Cardiac septum (tissue), 1 donor: ENCODE measurements around the gene GPR161. TPM values are rescaled to one million over a fixed set of nuclear protein-coding genes. Genes with fewer than 3 reads are reported as not detected.
A peak's percentile ranks its signal among the peaks of the same experiment; 100 is the strongest.

ENCODE experiments used
- DNase-seq: peaks from one replicate; pipeline ENCODE4 v3.0.0-alpha.2; 2020; ENCODE audit warnings: low spot score
- intact Hi-C: fragments of 100-400 bp; cut with DNase I; formaldehyde crosslinking; loops from one replicate; pipeline ENCODE4 v1.14.0; 2022
- total RNA-seq: library from RNA; stranded (reverse); fragmentation: NEBNext Ultra II Directional; extraction: Animal tissue kit (Norgen Biotek cat#: 25700); gene quantifications from one replicate; pipeline ENCODE4 v1.2.1, GENCODE V29; 2021
- donor health status: DM: no; HTN: no; CAD: no.

Gene GPR161
- total RNA-seq, 1 donor from 2014 or later, result 3.0 TPM

DNA sequence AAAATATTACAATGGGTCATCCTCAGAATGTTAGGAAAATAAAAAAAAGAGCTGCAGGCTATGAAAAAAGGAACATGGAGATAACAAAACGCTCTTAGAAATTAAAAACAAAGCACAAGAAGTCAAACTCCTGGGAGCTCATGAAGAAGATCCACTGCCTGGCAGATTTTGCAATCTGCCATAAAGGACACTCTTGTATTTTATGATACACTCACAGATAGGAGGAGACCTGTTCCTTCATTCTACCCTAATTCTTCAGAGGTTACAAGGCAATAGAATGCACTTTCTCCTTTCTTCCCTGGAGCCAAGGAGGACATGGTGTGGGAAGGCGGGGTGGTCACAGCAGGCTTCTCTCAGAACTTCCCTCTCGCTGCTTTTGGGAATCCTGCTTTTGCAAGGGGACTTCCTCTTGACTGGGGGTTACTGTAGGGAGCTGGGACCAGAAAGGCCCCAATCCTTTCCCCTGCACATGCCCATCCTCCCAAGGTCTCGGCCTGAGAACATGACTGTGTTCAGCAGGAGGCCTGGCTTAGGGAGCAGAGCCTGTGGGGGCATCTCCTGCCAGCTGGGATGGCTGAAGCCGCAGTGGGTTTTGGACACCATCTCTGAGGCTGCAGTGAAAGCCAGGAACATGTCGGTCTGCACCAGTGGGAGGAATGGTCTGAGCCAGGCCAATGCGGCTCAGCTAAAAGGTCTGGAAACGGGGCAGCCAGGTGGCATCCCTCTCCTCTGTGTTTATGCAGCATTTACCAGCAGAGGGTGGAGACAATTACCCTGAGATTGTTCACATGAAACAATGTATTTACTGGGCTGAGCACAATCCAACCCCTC, 44.8 kb downstream of the GPR161 start:
- no peak for DNase-seq
- intact Hi-C loops, result no loop called here

DNA sequence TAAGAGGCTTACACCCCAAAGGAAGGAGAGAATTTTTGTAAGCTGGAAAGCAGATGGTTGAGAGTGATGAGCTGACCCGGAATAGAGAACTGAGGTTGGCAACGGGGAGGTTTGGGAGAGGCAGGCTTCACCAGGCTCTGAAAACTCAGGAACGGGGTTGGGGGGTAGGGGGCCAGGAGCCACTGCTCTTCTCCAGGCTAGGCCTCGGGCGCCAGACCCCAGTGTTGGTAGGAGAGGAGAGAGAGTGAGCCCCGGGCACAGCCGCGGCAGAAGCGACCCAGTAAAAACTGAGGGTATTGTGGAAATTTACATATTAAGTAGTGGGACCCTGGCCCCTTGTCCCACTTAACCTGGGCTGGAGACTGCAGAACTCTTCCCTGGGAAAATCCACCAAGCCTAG, 45.7 kb downstream of the GPR161 start:
- DNase-seq, result no peak
- intact Hi-C loops, result no loop called here

DNA sequence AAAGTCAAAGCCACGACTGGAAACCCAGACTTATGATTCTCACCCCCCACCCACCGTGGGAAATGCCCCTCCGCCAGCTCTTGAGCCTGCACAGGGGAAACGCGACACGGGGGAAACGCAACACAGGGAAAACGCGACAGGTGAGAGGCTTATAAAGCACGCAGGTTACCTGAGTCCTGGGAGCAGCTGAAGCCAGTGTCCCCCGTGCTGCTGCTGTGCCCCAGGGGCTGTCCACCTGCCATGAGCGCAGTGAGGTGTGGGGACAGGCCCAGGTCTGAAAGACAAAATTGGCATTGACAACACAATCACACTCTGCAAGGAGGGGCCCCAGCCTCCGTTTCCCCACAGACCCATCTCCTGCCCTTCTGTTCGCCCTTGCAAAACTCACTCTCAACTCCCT, 46.3 kb downstream of the GPR161 start:
- intact Hi-C loops, result no loop called here
- DNase-seq, result no peak

DNA sequence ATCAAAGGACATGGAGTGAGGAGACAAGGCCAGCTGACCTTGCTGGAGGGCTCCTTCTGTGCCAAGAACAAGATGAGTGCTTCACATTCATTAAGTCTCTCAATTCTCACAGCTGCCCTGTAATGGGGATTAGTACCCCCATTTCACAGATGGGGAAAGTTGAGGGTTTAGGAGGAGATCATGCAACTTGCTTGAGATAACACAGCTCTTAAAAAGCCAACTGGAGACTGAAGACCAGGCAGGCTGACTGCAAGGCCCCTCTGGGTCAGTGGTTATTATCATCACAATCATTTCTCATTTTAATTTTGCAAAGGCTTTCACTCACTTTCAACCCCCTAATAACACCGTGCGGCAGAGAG, 46.8 kb downstream of the GPR161 start:
- intact Hi-C loops, result loop anchor here (10.0 kb wide), 1 partner anchor 285 kb away; no protein-coding TSS in a partner anchor
- no peak for DNase-seq

DNA sequence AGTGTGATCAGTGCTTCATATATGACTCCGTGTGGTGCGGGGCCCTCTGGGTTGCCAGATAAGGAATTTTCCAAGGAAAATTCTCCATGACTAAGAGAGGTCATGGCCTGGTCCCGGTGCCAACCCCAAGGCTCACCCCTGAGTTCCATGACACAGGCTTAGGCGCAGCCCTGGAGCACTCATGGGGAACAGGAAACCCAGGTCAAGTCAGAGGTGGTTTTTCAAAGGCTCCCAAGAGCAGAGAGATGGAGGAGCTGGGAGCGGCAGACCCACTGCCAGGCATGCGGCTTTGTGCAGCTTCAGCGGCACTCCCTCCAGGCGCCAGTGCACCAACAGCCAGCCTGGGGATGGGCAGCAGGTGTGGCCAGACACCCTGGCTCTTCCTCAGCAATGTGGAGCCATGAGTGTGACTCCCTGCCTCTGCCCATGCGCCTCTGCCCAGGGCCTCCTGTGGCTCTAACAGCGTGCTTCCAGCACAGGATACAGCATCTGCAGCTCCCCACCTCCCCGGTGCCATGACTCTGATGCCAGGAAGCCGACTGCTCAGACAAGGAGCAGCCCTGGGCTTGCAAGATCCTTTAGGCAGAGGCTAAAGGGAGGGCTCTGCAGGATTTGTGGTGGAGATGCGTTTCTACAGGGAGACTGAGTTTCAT, 47.3 kb downstream of the GPR161 start:
- intact Hi-C loops, result loop anchor here (10.0 kb wide), 1 partner anchor 285 kb away; no protein-coding TSS in a partner anchor

DNA sequence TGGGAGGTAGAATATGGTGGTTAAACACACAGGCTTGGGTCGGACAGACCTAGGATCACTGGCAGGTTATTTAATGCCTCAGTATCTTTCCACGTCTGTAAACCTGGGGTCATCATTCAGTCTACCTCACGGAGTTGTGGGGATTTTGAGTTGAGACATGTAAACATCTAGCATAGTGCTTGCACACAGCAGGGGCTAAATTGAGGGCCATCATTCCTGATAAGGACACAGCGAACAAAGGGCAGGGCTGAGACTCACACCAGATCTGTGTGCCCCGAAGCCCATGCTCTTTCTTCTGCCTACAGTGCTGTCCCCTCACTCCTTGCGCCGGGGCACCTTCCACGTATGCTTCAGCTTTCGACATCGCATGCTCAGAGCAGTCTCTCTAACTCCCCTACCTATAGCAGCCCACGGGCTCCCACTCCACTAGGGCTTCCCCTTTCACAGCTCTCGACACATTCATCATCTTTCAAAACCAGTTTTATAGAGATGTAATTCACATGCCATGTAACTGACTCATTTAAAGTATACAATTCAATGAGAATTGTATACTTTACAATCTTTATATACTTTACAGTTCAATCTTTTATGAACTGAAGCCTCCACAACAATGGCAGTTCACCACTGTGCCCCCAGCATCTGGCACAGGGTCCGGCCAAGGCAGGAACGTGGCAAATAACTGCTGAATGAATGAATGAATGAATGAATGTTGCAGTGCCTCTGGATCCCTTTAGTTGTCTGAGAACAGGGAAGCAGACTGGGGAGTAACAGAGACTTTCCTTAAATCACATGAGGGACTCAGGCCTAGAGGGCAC, 48.0 kb downstream of the GPR161 start:
- no peak for DNase-seq
- intact Hi-C loops, result loop anchor here (10.0 kb wide), 1 partner anchor 284 kb away; no protein-coding TSS in a partner anchor

More for the DNA sequence above, 47.3 kb downstream of the GPR161 start:
- DNase-seq, result no peak

DNA sequence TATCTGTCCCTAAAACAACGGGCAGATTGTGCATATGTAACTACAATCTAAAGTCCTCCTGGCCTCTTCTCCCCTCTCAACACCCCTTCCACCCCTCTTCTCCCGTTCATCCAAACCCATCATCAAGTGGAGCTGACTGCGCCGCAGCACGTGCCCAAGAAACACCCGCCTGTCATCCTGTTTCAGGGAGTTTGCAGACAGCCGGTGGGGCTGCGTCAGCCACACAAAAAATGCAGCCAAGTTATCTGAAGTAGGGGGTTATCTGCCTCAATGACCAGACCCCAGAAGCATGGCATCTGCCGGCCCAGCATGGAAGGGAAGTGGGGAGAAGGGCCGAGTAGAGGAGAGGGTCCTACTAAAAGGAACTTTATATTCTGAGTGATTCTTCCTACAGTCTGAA, 49.0 kb downstream of the GPR161 start:
- intact Hi-C loops, result loop anchor here (10.0 kb wide), 1 partner anchor 283 kb away; no protein-coding TSS in a partner anchor
- no peak for DNase-seq

DNA sequence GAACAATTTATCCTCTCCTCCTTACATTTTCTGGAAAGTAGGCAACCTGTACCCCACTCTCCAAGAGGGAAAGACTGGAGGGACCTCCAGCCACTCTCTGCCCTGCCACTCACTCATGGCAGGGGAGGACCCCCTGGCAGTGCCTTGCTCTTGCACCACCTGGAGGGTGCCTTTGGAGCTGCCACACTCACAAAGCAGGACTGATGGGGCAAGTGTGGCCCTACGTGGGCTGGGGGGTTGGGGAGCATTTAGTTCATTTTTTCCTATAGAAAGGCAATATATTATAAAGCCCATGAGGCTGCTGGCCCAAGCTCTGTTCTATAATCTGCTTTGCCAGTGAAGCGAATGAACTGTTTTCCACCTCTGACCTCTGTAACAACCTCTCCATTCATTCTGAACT, 50.3 kb downstream of the GPR161 start:
- no peak for DNase-seq
- intact Hi-C loops, result loop anchor here (10.0 kb wide), 1 partner anchor 282 kb away; no protein-coding TSS in a partner anchor

DNA sequence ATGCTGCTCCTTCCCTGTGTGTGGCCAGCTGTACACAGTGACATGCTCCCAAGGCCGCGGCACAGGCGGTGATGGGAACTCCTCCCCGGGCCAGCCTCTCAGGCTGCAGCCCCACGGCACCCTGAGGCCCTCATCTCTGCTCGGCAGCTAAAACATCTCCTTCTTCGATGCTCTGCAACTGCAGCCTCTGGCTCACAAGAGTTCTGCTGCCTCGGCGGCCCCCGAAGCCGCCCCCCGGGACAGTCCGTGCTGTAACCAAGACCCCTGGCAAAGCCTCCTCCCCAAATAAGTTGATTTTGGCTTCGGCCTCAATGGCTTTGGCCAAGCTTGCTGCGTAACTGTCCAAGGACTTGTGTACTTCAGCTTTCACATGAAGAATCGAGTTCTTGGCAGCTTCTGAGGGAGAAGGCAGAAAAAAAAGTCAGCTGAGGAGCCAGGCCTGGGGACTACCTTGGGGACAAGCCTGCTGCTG, 51.3 kb downstream of the GPR161 start:
- DNase-seq, result no peak
- intact Hi-C loops, result loop anchor here (10.0 kb wide), 1 partner anchor 281 kb away; no protein-coding TSS in a partner anchor

DNA sequence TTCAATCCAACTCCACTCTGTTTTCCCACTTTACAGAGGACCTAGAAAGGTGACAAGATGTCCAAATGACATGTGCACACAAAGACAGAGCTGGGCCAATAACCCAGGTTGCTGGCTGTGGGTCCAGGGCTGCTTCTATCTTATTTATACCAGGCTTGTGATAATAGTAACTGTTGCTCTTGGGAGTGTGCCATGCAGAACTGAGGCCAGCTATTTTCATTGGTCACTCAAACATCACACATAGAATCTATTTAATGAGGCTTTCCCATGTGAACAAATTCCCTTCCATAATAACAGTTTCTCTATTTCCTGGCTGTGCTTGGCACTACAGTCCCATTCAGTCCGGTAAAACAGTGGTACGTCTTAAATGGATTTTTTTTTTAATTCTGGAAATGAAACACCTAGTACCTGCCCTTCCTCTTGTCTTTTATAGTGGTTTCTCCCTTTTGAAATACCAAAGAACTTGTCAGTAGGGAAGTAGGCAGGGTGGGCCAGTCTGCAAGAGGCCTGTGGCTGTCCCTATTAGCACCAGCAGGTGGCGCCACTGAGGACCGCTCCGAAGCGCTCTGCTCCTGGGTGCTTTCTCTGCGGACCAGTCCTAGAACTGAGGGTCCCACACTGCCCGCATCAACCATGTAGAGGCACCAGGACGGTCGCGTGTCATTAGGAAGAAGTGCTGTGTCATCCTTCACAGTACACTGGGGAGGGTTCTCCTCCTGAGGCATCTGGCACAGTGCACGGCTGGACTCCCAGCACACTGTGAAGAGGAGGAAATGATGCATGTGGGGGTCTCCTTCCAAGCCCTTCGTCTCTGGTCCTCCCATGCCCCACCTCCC, 52.1 kb downstream of the GPR161 start:
- intact Hi-C loops, result loop anchor here (5.0 to 10.0 kb wide), 3 partner anchors 147 to 362 kb away; partner anchors contain the start of genes DCAF6, MPC2 and MPZL1
- peak; percentile 83 for DNase-seq

DNA sequence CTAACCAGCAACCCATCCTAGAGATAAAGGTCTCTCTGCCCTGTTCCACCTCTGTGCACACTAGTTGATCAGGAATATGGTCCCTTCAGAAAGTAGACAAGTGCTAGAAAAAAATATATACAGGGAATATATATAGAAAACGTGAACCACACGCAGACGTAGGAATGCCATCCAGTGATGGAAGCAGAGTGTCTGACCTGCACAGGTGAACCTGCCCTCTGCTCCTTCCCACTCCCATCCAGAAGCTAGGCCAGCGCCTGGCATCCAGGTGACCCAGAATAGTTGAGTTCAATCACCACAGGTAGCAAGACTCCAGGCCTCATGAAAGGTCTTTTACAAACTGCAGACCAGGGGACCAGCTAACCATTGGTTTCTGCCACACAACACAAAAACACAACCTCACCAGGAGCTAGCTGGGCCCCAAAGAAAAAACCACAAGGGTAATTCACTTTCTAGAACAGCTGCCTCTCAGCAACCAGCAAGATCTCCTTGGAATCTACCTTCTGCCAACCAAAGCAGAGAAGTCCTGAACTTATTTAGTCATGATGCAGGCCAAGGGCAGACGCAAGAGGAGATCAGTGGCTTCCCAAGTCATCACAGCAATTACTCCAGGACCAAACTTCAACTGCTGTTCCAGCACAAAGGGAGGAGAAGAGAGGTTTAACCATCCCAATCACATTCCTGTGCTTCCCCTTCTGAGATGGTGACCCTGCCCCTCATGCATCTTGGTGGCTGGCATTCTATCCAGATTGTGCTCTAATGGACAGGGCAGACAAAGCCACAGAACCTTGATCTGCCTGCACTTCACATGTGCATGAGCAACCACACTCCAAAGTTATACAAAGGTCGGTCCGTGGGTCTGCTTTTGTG, 53.0 kb downstream of the GPR161 start:
- intact Hi-C loops, result loop anchor here (2.0 to 10.0 kb wide), 4 partner anchors 61 to 361 kb away; partner anchors contain the start of genes DCAF6, MPC2 and MPZL1
- DNase-seq, result no peak

DNA sequence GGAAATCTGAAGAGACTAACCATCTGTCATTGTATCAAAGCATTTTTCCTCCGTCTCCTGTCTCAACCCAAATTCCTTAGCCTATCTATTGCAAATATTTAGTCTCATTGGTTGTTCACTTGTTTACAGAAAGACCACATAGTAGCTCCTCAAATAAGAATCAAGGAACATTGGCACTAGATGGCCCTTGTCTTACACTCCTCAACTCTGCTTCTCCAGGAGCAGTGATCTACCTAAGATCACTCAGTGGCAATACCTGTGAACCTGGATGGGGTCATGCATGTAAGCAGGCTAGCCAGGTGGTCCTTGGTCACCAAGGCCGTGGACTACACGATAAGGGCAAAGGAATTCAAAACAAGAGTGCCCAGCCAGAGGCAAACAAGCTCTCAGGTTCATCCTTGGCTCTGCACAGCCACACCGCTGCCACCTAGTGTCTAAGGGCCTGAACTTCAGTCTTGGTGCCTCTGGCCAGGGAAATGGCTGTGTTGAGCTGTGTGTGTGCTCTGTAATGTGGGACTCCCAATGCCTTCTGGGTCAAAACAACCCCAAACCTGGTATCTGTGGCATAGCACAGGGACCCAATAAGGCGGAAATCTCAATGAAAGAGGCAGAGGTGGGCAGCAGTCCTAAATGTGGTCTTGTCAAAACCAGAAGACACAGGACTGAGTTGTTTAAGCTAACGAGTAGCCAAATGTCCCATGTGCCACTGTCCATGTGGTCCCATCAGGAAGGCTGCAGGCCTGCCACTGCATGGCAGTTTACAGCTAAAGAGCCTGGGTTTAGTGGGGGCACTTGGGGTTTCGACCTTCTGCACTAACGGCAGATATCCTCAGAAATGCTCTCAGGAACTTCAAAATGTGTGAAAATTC, 54.5 kb downstream of the GPR161 start:
- no peak for DNase-seq
- intact Hi-C loops, result loop anchor here (2.0 to 10.0 kb wide), 4 partner anchors 63 to 360 kb away; partner anchors contain the start of genes DCAF6, MPC2 and MPZL1

DNA sequence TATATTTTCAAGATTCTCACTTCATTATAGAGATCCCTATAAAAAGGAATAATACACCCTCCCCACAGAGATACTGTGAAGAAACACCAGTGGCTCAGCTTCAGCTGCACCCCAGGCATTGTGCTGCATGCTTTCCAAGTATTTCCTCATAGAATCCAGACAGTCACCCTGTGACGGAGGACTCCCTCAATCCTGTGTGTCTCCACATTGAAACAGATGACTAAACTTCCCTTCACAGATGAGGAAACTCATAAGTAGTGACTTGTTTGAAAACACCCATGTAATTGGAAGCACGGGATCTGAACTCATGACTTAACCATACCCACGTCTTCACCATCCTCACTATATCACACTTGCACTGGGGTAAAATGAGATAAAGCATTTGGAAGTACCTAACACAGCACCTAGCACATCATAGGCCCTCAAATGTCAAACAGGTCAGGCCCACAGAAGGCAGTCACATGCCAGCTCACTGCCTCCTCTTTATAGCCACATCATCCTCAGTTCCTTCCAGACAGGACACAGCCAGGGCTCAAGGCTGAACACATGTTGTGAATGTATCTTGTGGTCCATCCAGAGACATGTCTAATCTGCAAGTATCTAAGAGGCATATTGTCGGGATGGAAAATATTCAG, 55.2 kb downstream of the GPR161 start:
- DNase-seq, result no peak
- intact Hi-C loops, result loop anchor here (2.0 to 10.0 kb wide), 4 partner anchors 63 to 359 kb away; partner anchors contain the start of genes DCAF6, MPC2 and MPZL1

DNA sequence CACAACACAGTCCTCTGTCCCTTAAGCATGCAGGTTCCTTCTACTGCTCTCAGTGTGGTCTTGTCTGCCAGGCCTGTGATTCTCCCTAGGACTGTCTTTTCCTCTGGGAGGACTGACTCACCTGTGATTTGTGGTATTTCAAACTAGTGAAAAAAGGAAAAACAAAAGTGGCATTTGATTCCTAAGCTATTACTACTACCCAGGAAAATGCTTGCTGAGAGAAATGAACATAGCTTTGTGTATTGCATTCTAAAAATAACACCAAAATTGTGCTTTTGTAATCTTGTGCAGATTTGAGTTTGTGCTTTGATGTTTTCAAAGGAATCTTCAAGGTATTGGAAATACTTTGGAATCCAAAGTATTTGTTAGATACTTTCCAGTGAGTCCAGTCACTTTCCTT, 57.0 kb downstream of the GPR161 start:
- DNase-seq, result no peak
- intact Hi-C loops, result loop anchor here (5.0 to 10.0 kb wide), 3 partner anchors 142 to 357 kb away; partner anchors contain the start of genes DCAF6, MPC2 and MPZL1

DNA sequence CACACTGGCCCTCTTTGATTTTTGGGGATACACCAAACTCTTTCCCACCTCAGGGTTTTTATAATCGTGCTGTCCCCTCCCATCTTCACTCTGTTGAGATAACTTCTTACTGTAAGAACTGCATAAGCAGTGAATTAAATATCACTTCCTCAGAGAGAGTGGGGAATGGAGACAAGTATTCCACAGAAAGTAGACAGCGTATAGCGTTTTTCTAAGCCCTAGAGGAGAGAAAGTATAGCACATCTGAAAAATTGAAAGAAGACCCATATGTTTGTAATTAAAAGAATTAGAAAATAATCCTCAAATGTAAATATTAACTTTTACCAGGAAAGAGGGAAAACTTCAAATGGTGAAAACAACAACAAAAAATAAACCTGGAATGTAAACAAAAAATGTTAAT, 67.3 kb downstream of the GPR161 start:
- intact Hi-C loops, result no loop called here
- DNase-seq, result no peak

DNA sequence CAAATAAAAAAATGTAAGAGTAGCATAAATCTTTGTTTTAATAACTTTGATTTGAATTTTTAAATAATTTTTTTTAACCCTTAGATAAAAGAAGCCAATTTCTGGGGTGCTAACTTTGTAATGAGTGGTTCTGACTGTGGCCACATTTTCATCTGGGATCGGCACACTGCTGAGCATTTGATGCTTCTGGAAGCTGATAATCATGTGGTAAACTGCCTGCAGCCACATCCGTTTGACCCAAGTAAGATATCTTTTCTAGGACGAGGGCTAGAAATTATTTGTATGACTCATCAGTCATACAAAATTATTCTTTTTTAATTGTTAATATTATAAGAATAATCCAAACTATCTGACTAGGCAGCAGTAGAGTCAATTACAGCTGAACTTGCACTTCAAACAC, 71.2 kb downstream of the GPR161 start:
- no peak for DNase-seq
- intact Hi-C loops, result no loop called here
